GM06990 (cell line): ENCODE data around the gene TSHZ3.

Experiments used
- DNase-seq: peaks from one replicate; pipeline ENCODE4 v3.0.0-alpha.2; 2011; ENCODE audit not compliant: insufficient read length; ENCODE audit errors: extremely low read depth
- H3K27me3 ChIP-seq: replicated peaks from 2 replicates; pipeline ENCODE4 v1.6.0; 2011; ENCODE audit warnings: low read length; ENCODE audit not compliant: control insufficient read depth, insufficient read depth
- H3K36me3 ChIP-seq: 2 replicates; pipeline ENCODE4 v1.5.1; 2011; ENCODE audit warnings: low read length; ENCODE audit not compliant: control insufficient read depth, insufficient read depth
- H3K4me3 ChIP-seq: replicated peaks from 2 replicates; pipeline ENCODE4 v1.5.1; 2011; ENCODE audit warnings: low read depth, mild to moderate bottlenecking, control low read depth, low read length
- CTCF ChIP-seq: IDR thresholded peaks from 2 replicates; pipeline ENCODE4 v1.5.1; 2011; ENCODE audit warnings: low read length, control low read depth, mild to moderate bottlenecking, inconsistent platforms; ENCODE audit not compliant: insufficient read depth, poor library complexity, severe bottlenecking

Gene TSHZ3

GRCh38 chr19:31317093-31317492 is 32.1 kb downstream of the TSHZ3 start:
- no peak for DNase-seq
- Histone ChIP-seq H3K4me3 (no peak overlapping the region), H3K27me3 (no peaks in the 10 kb centered on the region), H3K36me3 (no peaks in the 10 kb centered on the region)
- no peak for TF ChIP-seq CTCF

GRCh38 chr19:31316201-31316951 is 32.9 kb downstream of the TSHZ3 start:
- Histone ChIP-seq H3K4me3 (no peak overlapping the region), H3K36me3 (no peaks in the 10 kb centered on the region), H3K27me3 (no peaks in the 10 kb centered on the region)
- DNase-seq, result no peak
- TF ChIP-seq CTCF, result no peak

GRCh38 chr19:31315652-31316051 is 33.6 kb downstream of the TSHZ3 start:
- TF ChIP-seq CTCF, result no peak
- no peak for DNase-seq
- H3K4me3 ChIP-seq, result no peak overlapping the region
- H3K36me3 ChIP-seq, result no peaks in the 10 kb centered on the region
- H3K27me3 ChIP-seq, result no peaks in the 10 kb centered on the region

GRCh38 chr19:31314849-31315629 is 34.2 kb downstream of the TSHZ3 start:
- Histone ChIP-seq H3K4me3 (no peak overlapping the region), H3K27me3 (no peaks in the 10 kb centered on the region), H3K36me3 (no peaks in the 10 kb centered on the region)
- no peak for DNase-seq
- TF ChIP-seq CTCF, result no peak

GRCh38 chr19:31314156-31314555 is 35.1 kb downstream of the TSHZ3 start:
- Histone ChIP-seq H3K4me3 (no peak overlapping the region), H3K27me3 (no peaks in the 10 kb centered on the region), H3K36me3 (no peaks in the 10 kb centered on the region)
- TF ChIP-seq CTCF, result no peak
- no peak for DNase-seq
